Astrocyte (in vitro differentiated cells and primary cell): ENCODE measurements around the gene MEPCE.

Source experiments
- CTCF ChIP-seq: IDR thresholded peaks from 2 replicates; pipeline ENCODE4 v1.5.1; 2011; ENCODE audit warnings: low read depth, mild to moderate bottlenecking, inconsistent platforms, low read length, moderate library complexity; ENCODE audit not compliant: insufficient read depth
- EZH2 ChIP-seq: IDR thresholded peaks from 2 replicates; pipeline ENCODE4 v1.6.1; 2012; ENCODE audit warnings: mild to moderate bottlenecking, low read length, inconsistent platforms; ENCODE audit not compliant: insufficient read depth

GRCh38 chr7:100430493-100431285 is 1.1 kb downstream of the MEPCE start:
- no peak for TF ChIP-seq CTCF
- TF ChIP-seq EZH2: no peak
